HG02763 (cell line): ENCODE results near the gene GTF2H3.

Experiments
- ATAC-seq: cut with Tn5 transposase; IDR thresholded peaks from one replicate; pipeline ENCODE4 v1.9.1; 2021; ENCODE audit warnings: mild to moderate bottlenecking, moderate library complexity; ENCODE audit not compliant: unreplicated experiment

The GTF2H3 gene

DNA sequence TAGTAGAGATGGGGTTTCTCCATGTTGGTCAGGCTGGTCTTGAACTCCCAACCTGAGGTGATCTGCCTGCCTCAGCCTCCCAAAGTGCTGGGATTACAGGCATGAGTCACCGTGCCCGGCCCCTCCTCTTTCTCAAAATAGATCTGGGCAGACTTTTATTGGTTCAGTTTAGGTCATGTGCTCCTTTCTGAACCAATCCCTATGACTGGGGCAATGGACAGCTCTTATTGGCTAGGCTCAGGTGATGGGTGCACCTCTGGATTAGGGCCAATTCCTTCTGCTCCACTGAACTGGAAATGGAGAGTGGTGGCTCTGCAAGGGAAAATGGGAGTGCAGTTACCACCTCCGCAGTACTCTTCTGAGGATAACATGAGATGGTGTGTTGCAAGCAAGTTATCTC is 72.3 kb downstream of the GTF2H3 start:
- no peak for ATAC-seq

DNA sequence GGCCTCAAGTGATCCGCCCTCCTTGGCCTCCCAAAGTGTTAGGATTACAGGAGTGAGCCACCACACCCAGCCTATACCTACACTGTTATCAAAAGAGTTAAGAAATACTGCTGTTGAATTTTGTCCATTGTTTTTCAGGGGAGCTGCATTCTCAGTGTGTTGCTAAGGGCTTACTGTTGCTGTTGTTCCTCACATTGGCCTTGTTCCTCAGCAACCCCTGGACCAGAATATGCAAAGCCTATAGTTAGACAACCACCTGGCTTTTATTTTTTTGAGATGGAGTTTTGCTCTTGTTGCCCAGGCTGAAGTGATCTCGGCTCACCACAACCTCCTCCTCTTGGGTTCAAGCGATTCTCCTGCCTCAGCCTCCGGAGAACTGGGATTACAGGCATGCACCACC is 73.8 kb downstream of the GTF2H3 start:
- ATAC-seq: no peak
